GM23338 (cell line): ENCODE results near the gene DOCK3. TPM values are rescaled to one million over a fixed set of nuclear protein-coding genes. Genes with fewer than 3 reads are reported as not detected.

Experiments
- ATAC-seq: fragments of 200-7000 bp; cut with Tn5 transposase; 3 replicates; pipeline ENCODE4 v1.9.1; 2020
- DNase-seq: peaks from one replicate; pipeline ENCODE4 v3.0.0-alpha.2; 2015; ENCODE audit warnings: low spot score
- H2AFZ ChIP-seq: fragments of 200-600 bp; sonication (generic); 2 replicates; pipeline ENCODE4 v1.8.0; 2016; ENCODE audit warnings: antibody characterized with exemption, mild to moderate bottlenecking, moderate library complexity
- H3F3A ChIP-seq: fragments of 200-600 bp; sonication (generic); replicated peaks from 2 replicates; pipeline ENCODE4 v1.8.0; 2017; ENCODE audit warnings: antibody characterized with exemption, mixed run types, low read depth
- H3K27ac ChIP-seq: fragments of 200-600 bp; sonication (generic); 2 replicates; pipeline ENCODE4 v1.6.1; 2016; ENCODE audit warnings: low read depth
- H3K27me3 ChIP-seq: fragments of 200-600 bp; sonication (generic); 2 replicates; pipeline ENCODE4 v1.8.0; 2016; ENCODE audit warnings: mild to moderate bottlenecking, mixed run types, moderate library complexity; ENCODE audit not compliant: insufficient read depth
- H3K36me3 ChIP-seq: fragments of 200-600 bp; sonication (generic); 2 replicates; pipeline ENCODE4 v1.8.0; 2016; ENCODE audit warnings: mild to moderate bottlenecking; ENCODE audit not compliant: insufficient read depth
- H3K4me1 ChIP-seq: fragments of 200-600 bp; sonication (generic); 2 replicates; pipeline ENCODE4 v1.8.0; 2016; ENCODE audit warnings: mild to moderate bottlenecking, moderate library complexity; ENCODE audit not compliant: insufficient read depth
- H3K4me2 ChIP-seq: fragments of 200-600 bp; sonication (generic); 2 replicates; pipeline ENCODE4 v1.7.1; 2017; ENCODE audit warnings: mixed run types
- H3K4me3 ChIP-seq: fragments of 200-600 bp; sonication (generic); 2 replicates; pipeline ENCODE4 v1.6.1; 2016; ENCODE audit warnings: mixed run types
- H3K79me2 ChIP-seq: fragments of 200-600 bp; sonication (generic); replicated peaks from 2 replicates; pipeline ENCODE4 v1.8.0; 2017; ENCODE audit warnings: mild to moderate bottlenecking; ENCODE audit not compliant: insufficient read depth
- H3K9me2 ChIP-seq: fragments of 200-600 bp; sonication (generic); 2 replicates; pipeline ENCODE4 v1.8.0; 2017; ENCODE audit not compliant: insufficient read depth
- H4K20me1 ChIP-seq: fragments of 200-600 bp; sonication (generic); replicated peaks from 2 replicates; pipeline ENCODE4 v1.8.0; 2017; ENCODE audit warnings: mild to moderate bottlenecking; ENCODE audit not compliant: insufficient read depth
- H3K27ac Mint-ChIP-seq: 2 replicates; pipeline ENCODE4 v1.8.0; 2020; ENCODE audit warnings: inconsistent platforms, mild to moderate bottlenecking, moderate library complexity, mixed read lengths
- H3K27me3 Mint-ChIP-seq: 3 replicates; pipeline ENCODE4 v1.8.0; 2022; ENCODE audit warnings: low read depth, mild to moderate bottlenecking, moderate library complexity, mixed read lengths, inconsistent platforms; ENCODE audit not compliant: insufficient read depth, poor library complexity
- H3K36me3 Mint-ChIP-seq: 3 replicates; pipeline ENCODE4 v1.8.0; 2021; ENCODE audit warnings: low read depth, mild to moderate bottlenecking, inconsistent platforms, moderate library complexity, mixed read lengths
- H3K4me1 Mint-ChIP-seq: 3 replicates; pipeline ENCODE4 v1.8.0; 2020; ENCODE audit warnings: mild to moderate bottlenecking, inconsistent platforms, mixed read lengths
- H3K4me3 Mint-ChIP-seq: 3 replicates; pipeline ENCODE4 v1.8.0; 2021; ENCODE audit warnings: moderate library complexity, mild to moderate bottlenecking, inconsistent platforms, mixed read lengths
- H3K9me3 Mint-ChIP-seq: 3 replicates; pipeline ENCODE4 v1.8.0; 2020; ENCODE audit warnings: moderate library complexity, mild to moderate bottlenecking, inconsistent platforms, mixed read lengths
- CREB1 ChIP-seq: fragments of 250-450 bp; sonication (Bioruptor Pico); IDR thresholded peaks from 2 replicates; pipeline ENCODE4 v1.5.0; 2020; ENCODE audit warnings: low read depth, mild to moderate bottlenecking, moderate library complexity
- EZH2phosphoT487 ChIP-seq: fragments of 200-600 bp; sonication (generic); IDR thresholded peaks from one replicate; pipeline ENCODE4 v1.8.1; 2018; ENCODE audit warnings: antibody characterized with exemption; ENCODE audit not compliant: unreplicated experiment
- POLR2AphosphoS5 ChIP-seq: IDR thresholded peaks from 2 replicates; pipeline ENCODE4 v1.6.1; 2016; ENCODE audit warnings: antibody characterized with exemption, low read depth
- polyA plus RNA-seq: library from polyadenylated mRNA; unstranded; fragments of >200 nt; fragmentation: Nextera tagmentation; extraction: Ambion mirVana; gene quantifications from 2 replicates; pipeline ENCODE4 v1.2.1, GENCODE V29; 2016
- total RNA-seq: library from RNA; depleted of rRNA; stranded (reverse); fragments of >200 nt; shearing (Covaris generic); gene quantifications from 2 replicates; pipeline ENCODE4 v1.2.3, GENCODE V29; 2014
- TF ChIP-seq, protein P1 (sequence below), 2 experiments: fragments of 200-600 bp in 1 of 2; sonication (generic) in 1 of 2; conservative IDR thresholded peaks; 2 replicates each; pipeline versions ENCODE4 v1.5.1 to v1.6.1; 2016 to 2017; ENCODE audit warnings: antibody characterized with exemption in 2 of 2, low read depth in 2 of 2, mild to moderate bottlenecking in 2 of 2, moderate library complexity in 1 of 2

DOCK3 gene
- total and polyA plus RNA-seq, 2 experiments from 2014 or later = 2.4 to 5.6 TPM

DNA sequence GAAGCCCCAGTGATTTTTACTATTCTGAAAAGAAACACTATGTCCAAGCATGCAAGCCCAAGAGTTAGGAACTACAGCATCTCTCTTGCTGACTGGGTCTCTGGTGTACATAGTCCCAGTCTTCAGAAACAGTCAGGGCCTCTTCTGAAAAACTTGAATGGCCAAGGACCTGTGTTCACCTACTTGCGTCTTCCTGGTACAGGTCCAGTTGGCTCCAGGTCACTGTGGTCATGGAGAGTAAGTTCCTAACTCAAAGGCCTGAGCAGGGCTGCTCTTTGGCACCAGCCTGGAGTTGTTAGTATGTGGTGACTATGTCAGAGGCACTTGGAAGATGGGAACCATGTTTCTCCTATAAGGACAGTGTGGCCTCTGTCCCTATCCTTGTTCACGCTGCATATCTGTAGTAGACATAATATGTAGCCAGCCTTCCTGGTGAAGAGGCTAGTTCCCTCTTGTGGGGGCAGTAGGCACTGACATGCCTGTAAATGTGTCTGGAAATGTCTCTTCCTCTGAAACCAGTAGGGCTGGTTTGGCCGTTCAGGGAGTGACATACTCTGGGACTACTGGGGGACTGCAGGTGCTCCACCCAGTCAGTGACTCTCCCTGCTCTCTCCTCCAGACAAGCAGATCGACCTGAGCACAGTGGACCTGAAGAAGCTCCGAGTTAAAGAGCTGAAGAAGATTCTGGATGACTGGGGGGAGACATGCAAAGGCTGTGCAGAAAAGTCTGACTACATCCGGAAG lies 713.7 kb downstream of the DOCK3 start:
- Histone ChIP-seq H3F3A (peaks cover 46% of the 10 kb centered on the region), H3K36me3 (peaks cover 30% of the 10 kb centered on the region), H3K79me2 (peaks cover 57% of the 10 kb centered on the region), H3K9me2 (no peaks in the 10 kb centered on the region), H2AFZ (no peak overlapping the region), H3K27me3 (no peaks in the 10 kb centered on the region), H3K4me1 (peaks cover 29% of the 10 kb centered on the region), H3K4me2 (peak overlapping the region; percentile 99; the same call in 1 of the 2 replicates), H4K20me1 (peaks cover 34% of the 10 kb centered on the region), H3K4me3 (no peak overlapping the region), H3K27ac (peak overlapping the region; percentile 86)
- Mint-ChIP-seq H3K36me3 (peaks cover 66% of the 10 kb centered on the region), H3K27me3 (peaks cover 17% of the 10 kb centered on the region), H3K4me1 (peaks cover 45% of the 10 kb centered on the region), H3K4me3 (no peak overlapping the region), H3K9me3 (peaks cover 12% of the 10 kb centered on the region; the same call in 2 of the 3 replicates), H3K27ac (peak overlapping the region; percentile 90; the same call in 1 of the 2 replicates)
- DNase-seq = peak; percentile 54
- no peak for ATAC-seq
- TF ChIP-seq, protein P1, sequence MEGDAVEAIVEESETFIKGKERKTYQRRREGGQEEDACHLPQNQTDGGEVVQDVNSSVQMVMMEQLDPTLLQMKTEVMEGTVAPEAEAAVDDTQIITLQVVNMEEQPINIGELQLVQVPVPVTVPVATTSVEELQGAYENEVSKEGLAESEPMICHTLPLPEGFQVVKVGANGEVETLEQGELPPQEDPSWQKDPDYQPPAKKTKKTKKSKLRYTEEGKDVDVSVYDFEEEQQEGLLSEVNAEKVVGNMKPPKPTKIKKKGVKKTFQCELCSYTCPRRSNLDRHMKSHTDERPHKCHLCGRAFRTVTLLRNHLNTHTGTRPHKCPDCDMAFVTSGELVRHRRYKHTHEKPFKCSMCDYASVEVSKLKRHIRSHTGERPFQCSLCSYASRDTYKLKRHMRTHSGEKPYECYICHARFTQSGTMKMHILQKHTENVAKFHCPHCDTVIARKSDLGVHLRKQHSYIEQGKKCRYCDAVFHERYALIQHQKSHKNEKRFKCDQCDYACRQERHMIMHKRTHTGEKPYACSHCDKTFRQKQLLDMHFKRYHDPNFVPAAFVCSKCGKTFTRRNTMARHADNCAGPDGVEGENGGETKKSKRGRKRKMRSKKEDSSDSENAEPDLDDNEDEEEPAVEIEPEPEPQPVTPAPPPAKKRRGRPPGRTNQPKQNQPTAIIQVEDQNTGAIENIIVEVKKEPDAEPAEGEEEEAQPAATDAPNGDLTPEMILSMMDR (conservative IDR thresholded peaks at IDR 0.05; ENCODE audit: low read depth in 2 of 2) = 0 out of 4 replicates have a peak, but pooled peaks have one; percentile 0 to 8
- no peak for TF ChIP-seq POLR2AphosphoS5
- TF ChIP-seq CREB1 (CRISPR knock-in tag) = no peak

DNA sequence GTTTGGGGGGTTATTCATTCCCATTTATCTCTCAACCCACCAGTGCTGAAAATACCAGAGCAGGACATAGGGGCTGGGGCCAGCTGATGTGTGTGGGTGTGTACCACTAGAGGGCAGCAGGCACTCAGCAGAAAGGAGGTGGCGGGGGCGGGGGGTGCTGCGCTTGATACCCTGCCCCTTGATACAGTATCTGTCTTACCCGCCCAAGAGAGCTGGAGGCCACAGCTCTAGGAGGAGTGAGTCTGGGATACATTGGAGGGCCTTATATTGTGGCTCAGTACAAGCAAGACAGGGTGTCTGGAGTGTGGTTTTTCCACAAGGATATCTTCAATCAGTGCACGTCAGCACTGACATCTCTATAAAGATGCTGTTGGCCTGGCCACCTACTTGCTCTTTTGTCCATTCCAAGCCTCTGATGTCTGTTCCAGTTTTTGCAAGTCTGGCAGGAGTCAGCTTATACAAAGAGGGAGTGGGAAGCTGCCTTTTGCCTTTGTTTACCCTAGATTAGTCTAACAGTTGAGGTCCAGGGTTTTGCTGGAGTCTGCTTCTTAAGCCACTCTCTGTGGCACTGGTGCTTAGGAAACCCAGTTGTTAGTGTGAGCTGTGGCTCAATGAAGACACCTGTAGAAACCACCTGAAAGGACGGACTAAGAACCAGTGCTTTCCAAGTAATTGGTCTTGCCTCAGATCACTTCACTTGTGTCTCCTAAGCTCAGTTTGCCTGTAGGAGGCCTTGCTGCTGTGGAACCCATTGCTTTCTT lies 714.9 kb downstream of the DOCK3 start:
- Histone ChIP-seq H2AFZ (no peak overlapping the region), H3K27me3 (no peaks in the 10 kb centered on the region), H3K9me2 (no peaks in the 10 kb centered on the region), H3K4me3 (no peak overlapping the region), H3F3A (peaks cover 46% of the 10 kb centered on the region), H3K4me2 (no peak overlapping the region), H3K4me1 (peaks cover 31% of the 10 kb centered on the region), H3K36me3 (peaks cover 31% of the 10 kb centered on the region), H4K20me1 (peaks cover 46% of the 10 kb centered on the region), H3K79me2 (peaks cover 60% of the 10 kb centered on the region), H3K27ac (peak overlapping the region; percentile 95; the same call in 1 of the 2 replicates)
- peaks cover 16% of the 10 kb centered on the region; the same call in 2 of the 3 replicates for H3K9me3 Mint-ChIP-seq
- DNase-seq = peak; percentile 85
- H3K36me3 Mint-ChIP-seq = peaks cover 78% of the 10 kb centered on the region
- peak overlapping the region; percentile 10; the same call in 1 of the 3 replicates for H3K4me3 Mint-ChIP-seq
- peak; percentile 10 for ATAC-seq
- peaks cover 49% of the 10 kb centered on the region for H3K4me1 Mint-ChIP-seq
- peak overlapping the region; percentile 80; the same call in 1 of the 2 replicates for H3K27ac Mint-ChIP-seq
- TF ChIP-seq EZH2phosphoT487 (no peak), POLR2AphosphoS5 (peak; percentile 33; the same call in 1 of the 2 replicates)
- TF ChIP-seq, protein P1 (conservative IDR thresholded peaks at IDR 0.05; ENCODE audit: low read depth in 2 of 2) = peak; percentile 82 to 83
- peaks cover 18% of the 10 kb centered on the region for H3K27me3 Mint-ChIP-seq
